Measurements from ENCODE around the gene VEGFB. TPM values are rescaled to one million over a fixed set of nuclear protein-coding genes. Genes with fewer than 3 reads are reported as not detected.

VEGFB gene
- total and polyA plus RNA-seq, 2 of the 8 experiments (the other 6 are each of a cell fraction or from before 2014, with no cell fraction given): 9.3 to 49.6 TPM

GRCh38 chr11:64255135-64256128 is 21.0 kb downstream of the VEGFB start:
- Histone ChIP-seq H2BK15ac (ENCODE audit: low read length) (no peak overlapping the region), H3K9ac (replicated peaks in 1 of 4; ENCODE audit: extremely low read depth in 1 of 4, low read depth in 3 of 4, low read length in 3 of 4) (no peak overlapping the region), H4K20me1 (replicated peaks in 1 of 2; ENCODE audit: control insufficient read depth in 1 of 2, insufficient read depth in 2 of 2, low read length in 2 of 2) (peaks cover 10 to 24% of the 10 kb centered on the region in 2 experiments), H3K9me3 (ENCODE audit: insufficient read depth in 2 of 2, low read depth in 1 of 2, low read length in 1 of 2) (no peaks in the 10 kb centered on the region), H2AFZ (ENCODE audit: low read length) (no peak overlapping the region), H3K27ac (ENCODE audit: low read depth, low read length) (no peak overlapping the region), H2BK20ac (ENCODE audit: low read length) (no peak overlapping the region), H3K4ac (replicated peaks; ENCODE audit: insufficient read length, low read depth, low read length) (no peak overlapping the region), H3K18ac (ENCODE audit: extremely low read depth, low read length) (no peak overlapping the region), H3K4me3 (ENCODE audit: extremely low read depth in 1 of 4, insufficient read depth in 2 of 4, low read depth in 3 of 4, low read length in 4 of 4) (no peak overlapping the region), H3K4me1 (replicated peaks in 1 of 4; ENCODE audit: control insufficient read depth in 3 of 4, insufficient read depth in 4 of 4, low read length in 3 of 4) (peaks cover 0 to 12% (median 8%) of the 10 kb centered on the region in 4 experiments; a peak in 5 of 7 replicates), H3K56ac (replicated peaks; ENCODE audit: insufficient read length, low read depth, low read length) (no peak overlapping the region), H3K23me2 (ENCODE audit: low read depth, low read length) (peaks cover 10% of the 10 kb centered on the region; the same call in 1 of the 2 replicates), H4K91ac (replicated peaks; ENCODE audit: insufficient read length, low read length) (no peak overlapping the region), H2BK120ac (replicated peaks; ENCODE audit: low read depth, low read length) (no peak overlapping the region), H3K79me2 (ENCODE audit: control insufficient read depth in 1 of 2, insufficient read depth in 2 of 2, low read length in 2 of 2) (peaks cover 0 to 23% of the 10 kb centered on the region in 2 experiments; a peak in 1 of 4 replicates), H3K27me3 (replicated peaks in 1 of 4; ENCODE audit: control insufficient read depth in 3 of 4, extremely low read depth in 1 of 4, insufficient read depth in 3 of 4, low read length in 3 of 4) (no peaks in the 10 kb centered on the region), H4K5ac (ENCODE audit: insufficient read length, low read depth, low read length) (no peak overlapping the region), H2BK12ac (ENCODE audit: low read depth, low read length) (no peak overlapping the region), H3K14ac (ENCODE audit: insufficient read length) (no peak overlapping the region), H3K4me2 (ENCODE audit: insufficient read depth in 1 of 2, low read depth in 2 of 2, low read length in 2 of 2) (no peak overlapping the region), H3K23ac (ENCODE audit: insufficient read length) (no peak overlapping the region), H3K79me1 (ENCODE audit: low read depth, low read length) (peaks cover 2% of the 10 kb centered on the region; the same call in 1 of the 2 replicates), H2AK5ac (ENCODE audit: low read depth, low read length) (no peak overlapping the region), H4K8ac (ENCODE audit: extremely low read depth, insufficient read depth, low read length) (no peak overlapping the region), H3K36me3 (ENCODE audit: control insufficient read depth in 2 of 4, insufficient read depth in 4 of 4, low read length in 3 of 4) (peaks cover 20 to 54% (median 33%) of the 10 kb centered on the region in 4 experiments), H2BK5ac (ENCODE audit: low read depth, low read length) (no peak overlapping the region)
- TF ChIP-seq EP300 (IDR thresholded peaks at IDR 0.05; ENCODE audit: borderline replicate concordance in 1 of 2, low read depth in 2 of 2, low read length in 2 of 2) (no peak), GABPA (IDR thresholded peaks at IDR 0.05; ENCODE audit: borderline replicate concordance, insufficient read depth, low read length) (no peak), MAX (IDR thresholded peaks at IDR 0.05) (no peak), SP4 (IDR thresholded peaks at IDR 0.05; ENCODE audit: low read length) (no peak), CEBPB (IDR thresholded peaks at IDR 0.05; ENCODE audit: low read depth, low read length) (no peak), NRF1 (IDR thresholded peaks at IDR 0.05; ENCODE audit: low read depth, low read length) (no peak), CHD2 (IDR thresholded peaks at IDR 0.05; ENCODE audit: low read length) (no peak), BACH1 (IDR thresholded peaks at IDR 0.05; ENCODE audit: low read length) (no peak), HDAC6 (IDR thresholded peaks at IDR 0.05; ENCODE audit: low read depth, low read length) (no peak), SP1 (IDR thresholded peaks at IDR 0.05; ENCODE audit: low read depth, low read length) (no peak), TBP (IDR thresholded peaks at IDR 0.05; ENCODE audit: low read depth, low read length) (no peak)
- ChIA-PET POLR2A (ENCODE audit: partially characterized antibody) (interaction anchor here (0.7 to 7.1 kb wide), 3 partner anchors 11 to 24 kb away, joined by 3 to 101 read pairs (median 36); partner anchors contain the start of gene PPP1R14B), CTCF (ENCODE audit: partially characterized antibody) (interaction anchor here (0.6 to 5.9 kb wide), 5 partner anchors 10 to 381 kb away, joined by 3 to 62 read pairs (median 4); partner anchors contain the start of gene FERMT3)
- 94% methylated on average over 29 of the region's 35 CpGs; no CpG with 5 or more reads in 1 of the 2 experiments for WGBS, 2 experiments (ENCODE audit: extremely low coverage in 1 of 2, insufficient coverage in 1 of 2, insufficient read length in 1 of 2, insufficient replicate concordance in 2 of 2, low coverage in 1 of 2, low lambda C conversion rate in 2 of 2, missing lambda C conversion rate in 1 of 2)
- FAIRE-seq (no peak), DNase-seq (ENCODE audit: low read depth in 1 of 2, low spot score in 2 of 2) (no peak)

All from H1 (cell line).